Measurements from ENCODE around the gene NABP1. TPM values are rescaled to one million over a fixed set of nuclear protein-coding genes. Genes with fewer than 3 reads are reported as not detected.

Gene NABP1
- total RNA-seq, 1 experiment from 2014 or later, result 5.8 TPM

DNA sequence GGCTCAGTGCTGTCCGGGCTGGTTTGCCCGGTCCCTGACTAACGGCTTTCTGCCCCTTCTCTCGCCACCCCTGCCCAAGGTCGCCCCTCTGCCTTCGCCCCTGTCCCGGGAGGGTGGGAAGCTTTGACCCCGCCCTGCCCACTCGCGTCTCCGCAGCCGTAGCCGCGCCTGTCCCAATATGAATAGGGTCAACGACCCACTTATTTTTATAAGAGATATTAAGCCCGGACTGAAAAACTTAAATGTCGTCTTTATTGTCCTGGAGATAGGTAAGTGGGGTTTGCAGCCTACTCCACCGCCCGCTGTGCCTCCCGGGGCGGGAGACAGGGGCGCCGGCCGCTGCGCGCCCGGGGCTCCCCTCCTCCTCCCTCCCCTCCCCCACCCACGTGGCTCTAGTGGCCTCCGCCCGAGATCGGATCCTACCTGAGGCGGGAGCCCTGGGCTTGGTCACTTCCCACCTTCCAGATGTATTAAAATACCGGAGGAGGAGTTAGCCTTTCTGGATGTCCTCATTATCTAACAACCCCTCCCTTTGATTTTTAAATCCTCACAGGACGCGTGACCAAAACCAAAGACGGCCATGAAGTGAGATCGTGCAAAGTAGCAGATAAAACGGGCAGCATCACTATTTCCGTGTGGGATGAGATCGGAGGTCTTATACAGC lies 633 bp downstream of the NABP1 start:
- ATAC-seq, result peak; percentile 5
- peak; percentile 91 for TF ChIP-seq ZNF423 (CRISPR knock-in tag; IDR thresholded peaks at IDR 0.05)
- no peak for TF ChIP-seq CREM (CRISPR knock-in tag; IDR thresholded peaks at IDR 0.05)
- no peak for TF ChIP-seq MYBL2 (CRISPR knock-in tag; IDR thresholded peaks at IDR 0.05)
- TF ChIP-seq MAX (CRISPR knock-in tag; IDR thresholded peaks at IDR 0.05), result peak; percentile 26; the same call in 1 of the 2 replicates
- TF ChIP-seq E2F4 (CRISPR knock-in tag; IDR thresholded peaks at IDR 0.05; ENCODE audit: borderline replicate concordance, low read depth), result no peak
- TF ChIP-seq USF1 (CRISPR knock-in tag; IDR thresholded peaks at IDR 0.05), result 0 out of 2 replicates have a peak, but pooled peaks have one; percentile 21
- TF ChIP-seq EMX1 (CRISPR knock-in tag; IDR thresholded peaks at IDR 0.05), result no peak
- TF ChIP-seq ZBTB21 (CRISPR knock-in tag; IDR thresholded peaks at IDR 0.05; ENCODE audit: borderline replicate concordance), result no peak
- Mint-ChIP-seq H3K27me3 (ENCODE audit: low read depth) (peaks cover 21% of the 10 kb centered on the region), H3K4me1 (peaks cover 17% of the 10 kb centered on the region), H3K36me3 (peaks cover 7% of the 10 kb centered on the region), H3K4me3 (peak overlapping the region; percentile 96), H3K27ac (peak overlapping the region; percentile 81; the same call in 1 of the 2 replicates), H3K9me3 (no peaks in the 10 kb centered on the region)
- DNase-seq (ENCODE audit: low spot score), result peak; percentile 25
- ChIA-PET CTCF (interaction anchor here (1.1 to 1.3 kb wide), 4 partner anchors 80 to 123 kb away, joined by 4 to 10 read pairs (median 4); no protein-coding TSS in a partner anchor), POLR2A (interaction anchor here (0.6 to 1.3 kb wide), 5 partner anchors 12 to 1528 kb away, joined by 3 to 7 read pairs (median 3); no protein-coding TSS in a partner anchor)

- ATAC-seq, result no peak
- H3K4me3 Mint-ChIP-seq, result peak overlapping the region; percentile 20; the same call in 1 of the 2 replicates
- CTCF ChIA-PET, result interaction anchor here (1.1 to 1.6 kb wide), 2 partner anchors 113 to 125 kb away, joined by 3 to 4 read pairs; no protein-coding TSS in a partner anchor
These were observed 2.1 kb downstream of the NABP1 start for GRCh38 chr2:191679818-191680600.

DNA sequence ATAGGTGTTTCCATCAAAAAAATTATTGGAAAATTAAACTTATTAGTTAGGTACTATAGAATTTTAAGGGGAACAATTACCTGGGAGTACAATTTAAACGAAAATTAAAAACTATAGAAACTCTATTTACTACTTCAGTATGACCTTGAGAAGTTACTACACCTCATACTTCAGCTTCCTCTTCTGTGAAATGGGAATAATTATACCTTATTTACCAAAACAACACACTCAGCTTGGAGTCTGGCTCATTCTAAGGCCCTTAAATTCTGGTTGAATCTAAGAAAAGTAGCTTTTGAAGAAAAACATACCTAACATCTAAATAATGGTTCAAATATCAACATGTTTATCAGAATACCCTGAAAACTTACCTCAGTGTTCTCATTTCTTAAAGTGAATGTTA lies 2.7 kb downstream of the NABP1 start:
- H3K4me1 Mint-ChIP-seq, result peaks cover 14% of the 10 kb centered on the region
- no peaks in the 10 kb centered on the region for H3K9me3 Mint-ChIP-seq
- H3K36me3 Mint-ChIP-seq, result peaks cover 10% of the 10 kb centered on the region
- POLR2A ChIA-PET, result no interaction called here
- CTCF ChIA-PET, result interaction anchor here (1.6 kb wide), 1 partner anchor 114 kb away, joined by 3 read pairs; no protein-coding TSS in a partner anchor
- no peak overlapping the region for H3K4me3 Mint-ChIP-seq
- ATAC-seq (no peak), DNase-seq (ENCODE audit: low spot score) (no peak)
- H3K27ac Mint-ChIP-seq, result no peak overlapping the region
- peaks cover 18% of the 10 kb centered on the region for H3K27me3 Mint-ChIP-seq (ENCODE audit: low read depth)
- TF ChIP-seq, protein P1, sequence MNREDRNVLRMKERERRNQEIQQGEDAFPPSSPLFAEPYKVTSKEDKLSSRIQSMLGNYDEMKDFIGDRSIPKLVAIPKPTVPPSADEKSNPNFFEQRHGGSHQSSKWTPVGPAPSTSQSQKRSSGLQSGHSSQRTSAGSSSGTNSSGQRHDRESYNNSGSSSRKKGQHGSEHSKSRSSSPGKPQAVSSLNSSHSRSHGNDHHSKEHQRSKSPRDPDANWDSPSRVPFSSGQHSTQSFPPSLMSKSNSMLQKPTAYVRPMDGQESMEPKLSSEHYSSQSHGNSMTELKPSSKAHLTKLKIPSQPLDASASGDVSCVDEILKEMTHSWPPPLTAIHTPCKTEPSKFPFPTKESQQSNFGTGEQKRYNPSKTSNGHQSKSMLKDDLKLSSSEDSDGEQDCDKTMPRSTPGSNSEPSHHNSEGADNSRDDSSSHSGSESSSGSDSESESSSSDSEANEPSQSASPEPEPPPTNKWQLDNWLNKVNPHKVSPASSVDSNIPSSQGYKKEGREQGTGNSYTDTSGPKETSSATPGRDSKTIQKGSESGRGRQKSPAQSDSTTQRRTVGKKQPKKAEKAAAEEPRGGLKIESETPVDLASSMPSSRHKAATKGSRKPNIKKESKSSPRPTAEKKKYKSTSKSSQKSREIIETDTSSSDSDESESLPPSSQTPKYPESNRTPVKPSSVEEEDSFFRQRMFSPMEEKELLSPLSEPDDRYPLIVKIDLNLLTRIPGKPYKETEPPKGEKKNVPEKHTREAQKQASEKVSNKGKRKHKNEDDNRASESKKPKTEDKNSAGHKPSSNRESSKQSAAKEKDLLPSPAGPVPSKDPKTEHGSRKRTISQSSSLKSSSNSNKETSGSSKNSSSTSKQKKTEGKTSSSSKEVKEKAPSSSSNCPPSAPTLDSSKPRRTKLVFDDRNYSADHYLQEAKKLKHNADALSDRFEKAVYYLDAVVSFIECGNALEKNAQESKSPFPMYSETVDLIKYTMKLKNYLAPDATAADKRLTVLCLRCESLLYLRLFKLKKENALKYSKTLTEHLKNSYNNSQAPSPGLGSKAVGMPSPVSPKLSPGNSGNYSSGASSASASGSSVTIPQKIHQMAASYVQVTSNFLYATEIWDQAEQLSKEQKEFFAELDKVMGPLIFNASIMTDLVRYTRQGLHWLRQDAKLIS (CRISPR knock-in tag; IDR thresholded peaks at IDR 0.05; ENCODE audit: borderline replicate concordance), result no peak
- TF ChIP-seq PRDM15 (CRISPR knock-in tag; IDR thresholded peaks at IDR 0.05) (no peak), NR2C2 (CRISPR knock-in tag; IDR thresholded peaks at IDR 0.05) (no peak), HMGA2 (CRISPR knock-in tag; IDR thresholded peaks at IDR 0.05) (no peak), ELF4 (CRISPR knock-in tag; IDR thresholded peaks at IDR 0.05; ENCODE audit: low read depth) (no peak), ZNF416 (CRISPR knock-in tag; IDR thresholded peaks at IDR 0.05) (no peak), NFATC4 (CRISPR knock-in tag; IDR thresholded peaks at IDR 0.05) (no peak)
- TF ChIP-seq, protein P2, sequence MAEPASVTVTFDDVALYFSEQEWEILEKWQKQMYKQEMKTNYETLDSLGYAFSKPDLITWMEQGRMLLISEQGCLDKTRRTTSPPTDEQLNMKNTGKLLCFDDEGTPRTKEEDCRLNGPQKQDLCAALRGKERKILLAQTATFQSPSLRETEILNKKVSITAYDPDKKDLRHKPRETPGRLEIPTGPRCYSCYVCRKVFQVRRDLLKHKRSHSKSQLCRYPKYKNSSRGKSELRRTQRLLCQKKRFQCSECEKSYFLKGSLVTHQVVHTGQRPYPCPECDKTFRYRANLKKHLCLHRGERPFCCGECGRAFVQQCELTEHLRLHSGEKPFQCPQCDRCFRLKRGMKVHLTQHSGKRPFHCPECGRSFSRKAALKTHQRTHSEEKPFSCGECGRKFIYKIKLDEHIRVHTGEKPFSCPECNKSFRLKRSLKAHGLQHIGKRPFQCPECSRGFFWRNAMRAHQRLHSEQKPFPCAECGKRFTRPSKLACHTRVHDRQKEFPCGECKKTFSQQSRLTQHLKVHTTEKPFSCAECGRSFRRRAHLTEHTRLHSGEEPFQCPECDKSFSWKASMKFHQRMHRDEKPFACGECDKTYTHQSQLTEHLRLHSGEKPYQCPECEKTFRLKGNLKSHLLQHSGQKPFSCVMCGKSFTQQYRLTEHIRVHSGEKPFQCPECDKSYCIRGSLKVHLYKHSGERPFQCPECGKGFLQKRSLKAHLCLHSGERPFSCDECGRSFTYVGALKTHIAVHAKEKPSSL (CRISPR knock-in tag; conservative IDR thresholded peaks at IDR 0.05), result no peak

More at GRCh38 chr2:191679818-191680600, 2.1 kb downstream of the NABP1 start:
- Mint-ChIP-seq H3K9me3 (no peaks in the 10 kb centered on the region), H3K36me3 (peaks cover 10% of the 10 kb centered on the region), H3K4me1 (peaks cover 17% of the 10 kb centered on the region), H3K27ac (no peak overlapping the region), H3K27me3 (ENCODE audit: low read depth) (peaks cover 21% of the 10 kb centered on the region)
- DNase-seq (ENCODE audit: low spot score), result no peak
- POLR2A ChIA-PET, result no interaction called here
- no peak for TF ChIP-seq ZNF396 (CRISPR knock-in tag; IDR thresholded peaks at IDR 0.05; ENCODE audit: borderline replicate concordance)
- no peak for TF ChIP-seq GABPB1 (CRISPR knock-in tag; IDR thresholded peaks at IDR 0.05)
- TF ChIP-seq ZNF416 (CRISPR knock-in tag; IDR thresholded peaks at IDR 0.05), result no peak
- no peak for TF ChIP-seq ZNF121 (CRISPR knock-in tag; IDR thresholded peaks at IDR 0.05)

Data from WTC11 (cell line).